Fibroblast of villous mesenchyme (primary cell): ENCODE data around the gene SNX7. TPM values are rescaled to one million over a fixed set of nuclear protein-coding genes. Genes with fewer than 3 reads are reported as not detected.

ENCODE experiments used
- DNase-seq: peaks from one replicate; pipeline ENCODE4 v3.0.0-alpha.2; 2010; ENCODE audit warnings: low read depth
- H3K4me3 ChIP-seq: 2 replicates; pipeline ENCODE4 v1.5.1; 2011; ENCODE audit warnings: low read depth, mild to moderate bottlenecking, low read length
- CTCF ChIP-seq: IDR thresholded peaks from 2 replicates; pipeline ENCODE4 v1.5.1; 2012; ENCODE audit warnings: low read depth, mild to moderate bottlenecking, low read length; ENCODE audit not compliant: insufficient read depth
- total RNA-seq: library from RNA; depleted of rRNA; stranded (reverse); fragments of >200 nt; gene quantifications from 2 replicates; pipeline ENCODE4 v1.2.3, GENCODE V29; 2012

Gene SNX7
- total RNA-seq: 51.2 and 52.7 TPM in 2 replicates

- H3K4me3 ChIP-seq: peak within 1 kb of the TSS; percentile 88
- TF ChIP-seq CTCF: peak; percentile 11
- peak; percentile 77 for DNase-seq
These were observed at the start of gene SNX7 for GRCh38 chr1:98661544-98662355. Gene SNX7, plus strand, starts transcription at chr1:98661721. Its CDS starts 11 bp downstream, at chr1:98661732.

- no peak overlapping the region for H3K4me3 ChIP-seq
- DNase-seq: no peak
- no peak for TF ChIP-seq CTCF
These were observed 24.2 kb upstream of the SNX7 start for GRCh38 chr1:98637316-98637715.

GRCh38 chr1:98638185-98638584, 23.3 kb upstream of the SNX7 start:
- no peak for TF ChIP-seq CTCF
- H3K4me3 ChIP-seq: no peak overlapping the region
- no peak for DNase-seq

GRCh38 chr1:98644510-98644909, 17.0 kb upstream of the SNX7 start:
- no peak overlapping the region for H3K4me3 ChIP-seq
- TF ChIP-seq CTCF: no peak
- DNase-seq: no peak

- H3K4me3 ChIP-seq: no peak overlapping the region
- DNase-seq: no peak
- TF ChIP-seq CTCF: no peak
These were observed 10.3 kb upstream of the SNX7 start for GRCh38 chr1:98651116-98651632.

- no peak overlapping the region for H3K4me3 ChIP-seq
- DNase-seq: no peak
- no peak for TF ChIP-seq CTCF
These were observed 8.4 kb upstream of the SNX7 start for GRCh38 chr1:98653123-98653522.
